HG03159 (cell line): ENCODE results near the gene TBC1D2B.

ENCODE experiments used
- ATAC-seq: cut with Tn5 transposase; IDR thresholded peaks from one replicate; pipeline ENCODE4 v1.9.1; 2021; ENCODE audit warnings: mild to moderate bottlenecking, moderate library complexity; ENCODE audit not compliant: unreplicated experiment

The TBC1D2B gene

GRCh38 chr15:78098131-78098755, 20.7 kb upstream of the TBC1D2B start:
- no peak for ATAC-seq

GRCh38 chr15:78097667-78098066, 20.2 kb upstream of the TBC1D2B start:
- ATAC-seq, result no peak

- ATAC-seq, result no peak
These were observed 15.9 kb upstream of the TBC1D2B start for GRCh38 chr15:78093242-78094020.

GRCh38 chr15:78092261-78093041, 14.9 kb upstream of the TBC1D2B start, which contains the start of gene SH2D7:
Gene SH2D7 (plus strand): TSS chr15:78092561. CDS start chr15:78092585, 24 bp downstream.
- no peak for ATAC-seq

GRCh38 chr15:78090422-78091063, 13.0 kb upstream of the TBC1D2B start:
- no peak for ATAC-seq

GRCh38 chr15:78088773-78089080, 11.2 kb upstream of the TBC1D2B start:
- ATAC-seq, result no peak

- no peak for ATAC-seq
These were observed 10.7 kb upstream of the TBC1D2B start for GRCh38 chr15:78087951-78088772.

- no peak for ATAC-seq
These were observed 8.4 kb upstream of the TBC1D2B start for GRCh38 chr15:78085928-78086327.

- ATAC-seq, result no peak
These were observed 6.9 kb upstream of the TBC1D2B start for GRCh38 chr15:78084449-78084750.

GRCh38 chr15:78083687-78084448, 6.4 kb upstream of the TBC1D2B start:
- ATAC-seq, result peak; percentile 55

- no peak for ATAC-seq
These were observed 5.7 kb upstream of the TBC1D2B start for GRCh38 chr15:78083186-78083585.

GRCh38 chr15:78082743-78083110, 5.2 kb upstream of the TBC1D2B start:
- no peak for ATAC-seq

- ATAC-seq, result no peak
These were observed 4.7 kb upstream of the TBC1D2B start for GRCh38 chr15:78082106-78082742.

- ATAC-seq, result no peak
These were observed 2.6 kb upstream of the TBC1D2B start for GRCh38 chr15:78080088-78080460.

GRCh38 chr15:78079298-78080087, 2.0 kb upstream of the TBC1D2B start:
- no peak for ATAC-seq

- no peak for ATAC-seq
These were observed 330 bp upstream of the TBC1D2B start for GRCh38 chr15:78077871-78078210.

GRCh38 chr15:78076231-78077052, 1.1 kb downstream of the TBC1D2B start:
- ATAC-seq, result no peak
